ENCODE results near the gene CCHCR1.

Gene CCHCR1

DNA sequence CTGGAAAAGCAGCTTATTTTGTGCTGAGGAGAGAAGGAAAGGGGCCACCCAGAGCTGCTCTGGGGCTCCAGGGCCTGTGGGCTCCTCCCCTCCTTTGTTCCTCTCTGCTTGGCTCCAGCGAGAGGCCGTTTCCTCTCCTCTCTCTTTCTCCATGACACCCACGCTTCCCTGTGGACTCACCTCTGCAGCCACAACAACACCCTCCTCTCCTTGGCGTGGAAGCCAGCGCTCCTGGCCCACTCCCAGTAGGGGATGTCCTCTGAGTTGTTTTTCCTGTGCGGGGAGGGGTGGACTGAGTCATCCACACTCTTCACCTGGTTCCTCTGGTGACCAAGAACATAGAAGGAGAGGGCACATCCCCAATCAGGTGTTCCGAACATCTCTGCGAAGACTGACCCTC is 32.4 kb downstream of the CCHCR1 start:
- no peak for TF ChIP-seq CTCF (IDR thresholded peaks at IDR 0.05; ENCODE audit: extremely low read depth, missing control alignments)
- DNase-seq (ENCODE audit: low spot score): no peak

GRCh38 chr6:31122791-31123706 is 34.6 kb downstream of the CCHCR1 start:
- no peak for TF ChIP-seq CTCF (IDR thresholded peaks at IDR 0.05; ENCODE audit: extremely low read depth, missing control alignments)
- DNase-seq (ENCODE audit: low spot score): no peak

DNA sequence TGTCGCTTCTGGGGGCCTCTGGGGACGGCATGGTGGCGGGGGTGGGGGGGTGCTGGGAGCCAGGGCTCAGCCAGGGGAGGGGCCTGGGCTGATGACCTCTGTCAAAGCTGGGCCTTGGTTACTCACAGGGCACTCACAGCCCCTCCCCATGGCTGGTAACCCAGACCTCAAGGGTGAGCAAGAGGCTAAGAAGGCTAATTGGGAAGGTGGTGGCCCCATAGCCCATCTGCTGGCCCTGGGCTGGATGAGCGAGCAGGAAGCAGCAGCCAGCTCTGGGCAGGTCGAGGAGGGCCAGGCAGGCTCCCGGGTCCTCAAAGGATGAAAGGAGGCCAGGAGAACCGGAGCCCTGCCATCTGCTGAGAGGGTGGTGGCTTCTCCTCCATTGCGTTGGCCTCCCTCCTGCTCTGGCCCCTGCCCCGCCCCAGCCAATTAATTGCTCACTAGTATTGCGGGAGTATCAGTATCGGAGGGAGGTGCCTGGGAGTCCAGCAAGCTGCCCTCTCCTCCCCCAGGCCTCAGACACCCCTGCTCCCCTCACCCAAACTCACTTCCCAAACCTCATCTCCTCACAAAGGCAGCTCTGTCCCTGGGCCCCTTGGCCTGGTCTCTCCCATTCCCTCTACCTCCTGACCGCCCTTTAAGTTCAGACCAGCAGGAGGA is 36.3 kb downstream of the CCHCR1 start:
- no peak for DNase-seq (ENCODE audit: low spot score)
- TF ChIP-seq CTCF (IDR thresholded peaks at IDR 0.05; ENCODE audit: extremely low read depth, missing control alignments): no peak

DNA sequence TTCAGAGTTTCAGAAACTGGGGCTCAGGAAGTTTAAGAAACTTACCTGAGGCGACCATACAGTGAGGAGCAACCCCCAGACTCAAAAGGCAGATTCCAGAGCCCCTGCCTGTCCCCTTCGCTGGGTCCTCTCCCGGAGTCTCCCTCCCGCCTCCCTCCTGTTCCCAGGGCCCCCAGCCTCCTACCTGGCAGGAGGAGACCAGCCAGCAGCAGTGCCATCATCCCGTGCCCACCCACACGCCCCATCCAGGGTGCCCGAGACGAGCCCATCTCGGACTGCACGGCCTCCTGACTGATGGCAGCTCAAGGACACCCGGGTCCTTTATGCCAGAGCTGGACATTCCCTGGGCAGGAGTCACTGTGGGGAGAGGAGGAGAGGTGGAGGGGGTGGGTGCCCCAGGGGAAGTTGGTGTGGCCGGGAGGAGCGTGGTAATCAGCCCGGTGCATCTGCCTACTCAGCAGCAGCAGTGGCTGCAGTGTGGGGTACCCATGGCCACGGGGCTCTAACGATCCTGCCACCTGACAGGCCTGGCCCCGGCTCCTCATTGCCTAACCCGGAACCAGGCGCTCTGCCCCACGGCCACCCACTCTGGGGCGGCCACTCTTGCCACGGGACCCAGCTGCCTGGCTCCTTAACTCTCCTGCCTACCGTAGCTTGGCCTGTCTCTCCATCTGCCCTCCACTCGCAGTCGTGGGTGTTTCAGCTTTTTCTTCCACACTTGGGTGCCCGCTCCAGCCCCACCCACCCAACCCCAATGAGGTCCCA is 37.3 kb downstream of the CCHCR1 start, which contains the start of gene CDSN:
Gene CDSN (minus strand): TSS at position 296 of the 765 bp plus-strand sequence. CDS start 27 bp downstream, at position 269.
- no peak for TF ChIP-seq CTCF (IDR thresholded peaks at IDR 0.05; ENCODE audit: extremely low read depth, missing control alignments)
- DNase-seq (ENCODE audit: low spot score): no peak

GRCh38 chr6:31118178-31118577 is 39.4 kb downstream of the CCHCR1 start:
- DNase-seq (ENCODE audit: low spot score): no peak
- TF ChIP-seq CTCF (IDR thresholded peaks at IDR 0.05; ENCODE audit: extremely low read depth, missing control alignments): no peak

DNA sequence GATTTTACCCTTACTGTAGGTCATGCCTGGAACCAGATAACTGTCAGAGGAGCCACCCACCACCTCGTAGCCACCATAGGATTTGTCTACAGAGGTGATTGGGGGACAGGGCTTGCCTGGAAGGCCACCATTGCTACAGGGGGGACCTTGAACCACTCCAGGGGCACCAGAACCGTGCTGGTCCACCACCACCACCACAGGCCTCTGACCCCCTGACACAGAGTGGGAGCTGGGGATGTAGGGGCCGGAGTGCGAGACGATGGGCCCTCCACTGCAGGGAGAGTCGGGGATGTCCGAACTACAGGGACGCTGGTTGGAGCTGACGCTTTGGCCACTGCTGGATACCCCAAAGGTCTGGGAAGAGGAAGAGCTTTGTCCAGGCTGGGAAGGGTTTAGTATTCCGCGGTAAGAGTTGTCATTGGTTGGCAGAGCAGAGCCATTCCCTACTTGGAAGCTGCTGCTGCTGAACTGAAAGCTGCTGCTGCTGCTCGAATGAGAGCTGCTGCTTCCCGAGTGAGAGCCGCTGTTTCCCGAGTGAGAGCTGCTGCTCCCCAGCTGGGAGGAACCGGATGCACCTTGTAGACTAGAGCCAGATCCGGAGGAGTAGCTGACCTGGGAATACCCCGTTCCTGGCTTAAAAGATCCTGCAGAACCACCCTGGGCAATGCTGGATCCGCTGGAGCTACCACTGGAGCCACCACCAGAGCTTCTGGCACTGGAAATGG is 40.8 kb downstream of the CCHCR1 start:
- DNase-seq (ENCODE audit: low spot score): no peak

More for the DNA sequence above, 40.8 kb downstream of the CCHCR1 start:
- TF ChIP-seq CTCF (IDR thresholded peaks at IDR 0.05; ENCODE audit: extremely low read depth, missing control alignments): no peak
